ENCODE measurements around the gene ARAP1.

GRCh38 chr11:72655014-72655413 is 97.2 kb downstream of the ARAP1 start:
- no peak for TF ChIP-seq POLR2AphosphoS5 (IDR thresholded peaks at IDR 0.05)
- no peak for TF ChIP-seq CTCF (IDR thresholded peaks at IDR 0.05)
